Embryonic facial prominence (tissue), 1 donor: Measurements from ENCODE around the gene TMEM170A.

Source experiments
- DNase-seq: peaks from one replicate; pipeline ENCODE4 v3.0.0-alpha.2; 2016; ENCODE audit errors: extremely low spot score

Gene TMEM170A

DNA sequence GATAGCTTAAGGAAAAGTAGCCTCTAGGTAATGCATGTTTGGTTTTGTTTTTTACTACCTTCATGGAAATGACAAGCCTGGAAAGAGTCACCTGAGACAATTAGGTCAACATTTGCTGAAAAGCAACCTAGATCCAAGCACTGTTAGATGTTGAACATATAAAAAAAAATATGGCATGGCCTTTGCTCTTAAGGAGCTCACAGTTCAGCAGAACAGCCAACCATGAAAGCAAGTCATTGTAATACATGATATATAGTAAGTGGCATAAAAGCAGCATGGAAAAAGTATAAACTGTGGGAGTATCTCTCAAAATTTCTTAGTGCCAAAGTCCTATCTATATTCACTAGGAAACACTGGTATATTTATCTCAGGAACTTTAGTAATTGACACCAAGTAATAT, 62.8 kb downstream of the TMEM170A start:
- DNase-seq: no peak

DNA sequence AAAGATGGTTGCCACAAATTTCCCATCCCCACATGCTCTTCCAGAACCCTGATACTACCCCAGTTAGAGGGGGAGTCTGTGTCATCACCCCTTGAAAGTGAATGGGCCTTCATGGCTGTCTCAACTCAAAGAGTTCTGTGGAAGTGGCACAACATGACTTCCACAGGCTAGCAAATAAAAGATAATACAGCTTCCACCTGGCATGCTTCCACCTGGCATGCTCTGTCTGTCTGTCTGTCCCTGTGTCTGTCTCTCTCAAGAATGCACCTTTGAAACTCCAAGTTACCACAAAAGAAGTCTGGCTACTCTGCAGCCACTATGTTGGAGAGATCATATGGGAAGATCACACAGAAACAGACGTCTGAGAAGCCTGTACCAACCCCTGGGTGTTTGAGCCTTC, 66.2 kb downstream of the TMEM170A start:
- DNase-seq: no peak

DNA sequence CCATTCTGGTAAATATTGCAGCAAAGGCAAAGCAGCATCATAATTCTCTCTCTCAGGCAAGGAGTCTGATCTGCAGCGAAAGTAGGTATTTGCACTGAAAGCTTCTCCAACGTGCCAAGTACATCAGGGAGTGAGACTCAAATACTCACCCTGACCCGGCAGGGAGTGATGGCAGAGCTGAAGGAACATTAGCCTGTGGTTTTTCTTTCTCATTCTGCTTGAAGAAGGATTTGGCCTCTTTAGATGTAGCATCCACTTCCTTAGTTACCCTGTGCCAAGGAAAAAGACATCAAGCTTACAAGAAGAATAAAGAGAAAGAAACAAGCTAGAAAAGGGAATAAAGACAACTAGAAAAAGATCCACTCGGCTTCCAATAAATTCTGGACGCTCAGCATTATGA, 69.5 kb downstream of the TMEM170A start:
- no peak for DNase-seq
